Measurements from ENCODE around the gene KIF19. TPM values are rescaled to one million over a fixed set of nuclear protein-coding genes. Genes with fewer than 3 reads are reported as not detected.

The KIF19 gene
- polyA plus RNA-seq, 1 donor from 2014 or later, result 0.33 TPM

DNA sequence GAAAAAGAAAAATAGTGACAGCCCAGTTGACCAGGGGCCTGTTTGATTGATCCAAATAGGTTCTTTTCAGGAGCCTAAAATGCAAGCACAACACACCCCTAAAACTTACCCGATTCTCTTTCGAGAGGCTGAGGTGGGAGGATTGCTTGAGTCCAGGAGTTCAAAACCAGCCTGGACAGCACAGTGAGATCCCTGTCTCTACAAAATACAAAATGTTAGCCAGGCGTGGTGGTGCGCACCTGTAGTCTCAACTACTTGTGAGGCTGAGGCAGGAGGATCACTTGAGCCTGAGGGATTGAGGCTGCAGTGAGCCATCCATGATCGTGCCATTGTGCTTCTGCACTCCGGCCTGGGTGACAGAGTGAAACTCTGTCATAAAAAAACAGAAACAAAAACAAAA is 1.5 kb upstream of the KIF19 start:
- Mint-ChIP-seq H3K4me3 (peak overlapping the region in 1 of 4 donors; percentile 17), H3K9me3 (no peaks in the 10 kb centered on the region), H3K27ac (no peak overlapping the region), H3K36me3 (peaks cover 4% of the 10 kb centered on the region), H3K4me1 (peaks cover 4 to 5% (median 4%) of the 10 kb centered on the region in 3 donors), H3K27me3 (peaks cover 53% of the 10 kb centered on the region)

DNA sequence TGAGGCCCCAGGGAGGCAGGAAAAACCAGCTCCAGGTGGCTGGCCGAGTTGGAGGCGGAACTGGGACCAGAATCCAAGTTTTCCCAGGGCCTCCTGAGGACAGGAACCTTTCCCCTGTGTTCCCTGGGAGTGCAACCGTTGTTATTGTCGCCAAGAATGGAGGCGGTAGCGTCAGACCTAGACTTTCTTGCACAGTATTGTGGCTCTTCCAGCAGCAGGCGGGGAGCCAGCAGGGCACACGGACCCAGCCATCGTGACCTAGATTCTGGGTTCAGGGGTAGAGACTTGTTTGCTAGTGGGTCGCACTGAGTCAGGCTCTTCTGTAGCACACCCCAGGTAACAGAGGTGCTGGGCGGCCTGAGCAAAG is 667 bp upstream of the KIF19 start:
- Mint-ChIP-seq H3K9me3 (no peaks in the 10 kb centered on the region), H3K4me1 (peaks cover 4 to 5% (median 4%) of the 10 kb centered on the region in 3 donors), H3K4me3 (peak overlapping the region in 2 of 4 donors; percentile 67), H3K27me3 (peaks cover 53% of the 10 kb centered on the region), H3K36me3 (peaks cover 4% of the 10 kb centered on the region), H3K27ac (no peak overlapping the region)

DNA sequence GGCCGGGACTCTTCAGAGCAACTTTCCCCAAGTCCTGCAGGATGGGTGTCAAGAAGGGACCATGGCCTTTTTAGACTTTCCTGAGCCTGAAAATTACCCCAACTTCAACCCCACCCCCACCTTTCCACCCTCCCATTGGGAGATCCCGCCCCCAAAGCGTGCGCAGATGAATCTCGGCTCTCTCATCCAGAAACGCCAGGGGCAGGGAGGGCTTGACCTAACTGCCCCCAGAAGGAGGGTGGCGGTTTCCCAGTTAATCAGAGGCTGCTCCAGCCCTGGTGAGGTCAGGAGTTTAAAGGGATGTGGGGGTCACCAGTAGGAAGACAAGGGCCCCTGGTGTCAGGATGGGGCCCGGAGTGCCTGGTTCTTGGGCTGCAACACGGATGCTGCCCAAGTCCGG is 480 bp downstream of the KIF19 start:
- peaks cover 48% of the 10 kb centered on the region for H3K27me3 Mint-ChIP-seq
- H3K27ac Mint-ChIP-seq, result no peak overlapping the region
- peaks cover 4% of the 10 kb centered on the region for H3K36me3 Mint-ChIP-seq
- H3K4me1 Mint-ChIP-seq, result peaks cover 4 to 5% (median 4%) of the 10 kb centered on the region in 3 donors
- no peaks in the 10 kb centered on the region for H3K9me3 Mint-ChIP-seq
- no peak overlapping the region for H3K4me3 Mint-ChIP-seq

DNA sequence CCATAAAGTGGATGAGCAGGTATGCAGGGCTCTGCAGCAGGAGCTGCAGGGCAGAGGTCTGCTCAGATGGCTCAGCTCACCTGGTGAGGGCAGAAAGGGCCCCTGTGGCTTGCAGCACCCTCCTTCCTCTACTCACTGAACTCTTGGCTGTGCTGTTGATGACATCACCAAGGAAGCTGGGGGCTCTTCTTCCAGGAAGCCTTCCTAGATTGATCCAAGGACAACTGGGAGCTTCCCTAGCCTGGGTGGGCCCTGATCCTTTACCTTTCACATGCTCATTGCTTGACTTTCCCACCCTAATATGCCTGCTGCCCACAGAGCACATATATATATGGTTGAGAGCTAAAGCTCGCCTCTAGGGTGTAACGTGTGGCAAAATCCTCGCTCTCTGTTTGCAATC is 2.5 kb downstream of the KIF19 start:
- Mint-ChIP-seq H3K36me3 (peaks cover 2% of the 10 kb centered on the region), H3K4me3 (no peak overlapping the region), H3K4me1 (peaks cover 1 to 5% (median 4%) of the 10 kb centered on the region in 3 donors), H3K27me3 (peaks cover 39% of the 10 kb centered on the region), H3K27ac (no peak overlapping the region), H3K9me3 (no peaks in the 10 kb centered on the region)

- Mint-ChIP-seq H3K4me1 (peaks cover 0 to 5% (median 4%) of the 10 kb centered on the region in 3 donors), H3K4me3 (peak overlapping the region in 2 of 4 donors; percentile 2 to 12), H3K27ac (no peak overlapping the region), H3K36me3 (no peaks in the 10 kb centered on the region), H3K9me3 (no peaks in the 10 kb centered on the region), H3K27me3 (peaks cover 35% of the 10 kb centered on the region)
Observed at GRCh38 chr17:74329378-74329777, 3.4 kb downstream of the KIF19 start.

GRCh38 chr17:74330446-74330845 is 4.4 kb downstream of the KIF19 start:
- Mint-ChIP-seq H3K9me3 (no peaks in the 10 kb centered on the region), H3K36me3 (no peaks in the 10 kb centered on the region), H3K4me1 (peaks cover 0 to under 1% (median under 1%) of the 10 kb centered on the region in 3 donors), H3K27me3 (peaks cover 25% of the 10 kb centered on the region), H3K4me3 (no peak overlapping the region), H3K27ac (no peak overlapping the region)

DNA sequence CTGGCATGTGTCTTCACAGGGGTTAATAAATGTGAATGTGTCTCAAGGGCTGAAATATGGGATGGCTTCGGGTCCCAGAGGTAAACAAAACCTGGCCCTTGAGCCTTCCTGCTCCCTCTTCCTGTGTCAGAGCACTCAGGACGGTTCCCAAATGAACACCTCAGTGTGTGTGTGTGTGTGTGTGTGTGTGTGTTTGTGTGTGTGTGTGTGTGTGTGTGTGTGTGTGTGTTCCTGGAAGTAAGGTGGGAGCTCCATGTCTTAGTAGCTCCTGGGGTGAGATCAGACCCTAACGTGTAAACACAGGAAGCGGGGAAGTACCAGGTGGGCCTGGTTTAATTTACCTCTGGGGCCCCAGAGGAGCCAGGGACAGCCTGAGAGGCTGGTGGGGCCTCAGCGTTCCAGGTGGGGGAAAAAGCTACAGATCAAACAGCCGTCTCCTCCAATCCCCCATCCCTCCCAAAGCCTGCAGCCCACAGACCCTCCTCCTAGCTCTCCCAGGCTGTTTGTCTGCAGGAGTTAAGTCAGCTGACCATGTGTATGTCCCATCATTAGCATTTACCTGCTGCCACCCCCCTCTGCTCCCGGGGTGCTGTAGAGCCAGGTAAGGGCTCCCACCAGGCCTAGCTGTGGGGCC is 6.1 kb downstream of the KIF19 start:
- Mint-ChIP-seq H3K27me3 (peaks cover 13% of the 10 kb centered on the region), H3K4me1 (no peaks in the 10 kb centered on the region), H3K36me3 (no peaks in the 10 kb centered on the region), H3K9me3 (peaks cover 0 to 2% (median 0%) of the 10 kb centered on the region in 3 donors), H3K4me3 (no peak overlapping the region), H3K27ac (no peak overlapping the region)

GRCh38 chr17:74332763-74333283 is 6.8 kb downstream of the KIF19 start:
- Mint-ChIP-seq H3K27ac (no peak overlapping the region), H3K36me3 (no peaks in the 10 kb centered on the region), H3K4me1 (no peaks in the 10 kb centered on the region), H3K27me3 (peaks cover 10% of the 10 kb centered on the region), H3K4me3 (no peak overlapping the region), H3K9me3 (peaks cover 0 to 2% (median 0%) of the 10 kb centered on the region in 3 donors)

- H3K4me3 Mint-ChIP-seq, result no peak overlapping the region
- no peaks in the 10 kb centered on the region for H3K4me1 Mint-ChIP-seq
- peaks cover 11% of the 10 kb centered on the region for H3K27me3 Mint-ChIP-seq
- peaks cover 0 to 2% (median 0%) of the 10 kb centered on the region in 3 donors for H3K9me3 Mint-ChIP-seq
- no peaks in the 10 kb centered on the region for H3K36me3 Mint-ChIP-seq
- H3K27ac Mint-ChIP-seq, result no peak overlapping the region
Observed at GRCh38 chr17:74334393-74335039, 8.5 kb downstream of the KIF19 start.

GRCh38 chr17:74335529-74336062 is 9.6 kb downstream of the KIF19 start:
- Mint-ChIP-seq H3K27me3 (peaks cover 14% of the 10 kb centered on the region), H3K4me1 (no peaks in the 10 kb centered on the region), H3K4me3 (no peak overlapping the region), H3K9me3 (peaks cover 0 to 2% (median 0%) of the 10 kb centered on the region in 3 donors), H3K27ac (no peak overlapping the region), H3K36me3 (no peaks in the 10 kb centered on the region)

DNA sequence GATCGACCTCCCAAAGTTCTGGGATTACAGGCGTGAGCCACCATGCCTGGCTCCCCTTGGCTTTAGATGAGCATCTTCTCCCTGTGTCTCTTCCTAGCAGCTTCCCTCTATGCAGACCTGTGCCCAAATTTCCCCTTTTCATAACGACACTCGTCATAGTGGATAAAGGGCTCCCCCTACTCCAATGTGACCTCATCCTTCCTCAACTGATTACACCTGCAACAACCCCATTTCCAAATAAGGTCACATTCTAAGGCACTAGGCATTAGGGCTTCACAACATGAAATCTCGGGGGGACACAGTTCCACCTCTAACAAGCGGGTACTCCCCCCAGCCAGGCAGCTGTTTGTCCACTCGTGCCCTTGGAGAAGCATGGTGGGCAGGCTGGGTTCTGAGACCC is 10.3 kb downstream of the KIF19 start:
- Mint-ChIP-seq H3K4me3 (no peak overlapping the region), H3K36me3 (no peaks in the 10 kb centered on the region), H3K4me1 (no peaks in the 10 kb centered on the region), H3K9me3 (peaks cover 0 to 2% (median 0%) of the 10 kb centered on the region in 3 donors), H3K27ac (no peak overlapping the region), H3K27me3 (peaks cover 13% of the 10 kb centered on the region)

GRCh38 chr17:74337834-74338500 is 11.9 kb downstream of the KIF19 start:
- peaks cover 0 to 2% (median 0%) of the 10 kb centered on the region in 3 donors for H3K9me3 Mint-ChIP-seq
- H3K4me3 Mint-ChIP-seq, result no peak overlapping the region
- no peak overlapping the region for H3K27ac Mint-ChIP-seq
- no peaks in the 10 kb centered on the region for H3K4me1 Mint-ChIP-seq
- H3K27me3 Mint-ChIP-seq, result peaks cover 12% of the 10 kb centered on the region
- no peaks in the 10 kb centered on the region for H3K36me3 Mint-ChIP-seq

- Mint-ChIP-seq H3K36me3 (no peaks in the 10 kb centered on the region), H3K9me3 (peaks cover 0 to 2% (median 0%) of the 10 kb centered on the region in 3 donors), H3K27ac (no peak overlapping the region), H3K4me3 (no peak overlapping the region), H3K27me3 (peaks cover 12% of the 10 kb centered on the region), H3K4me1 (no peaks in the 10 kb centered on the region)
Observed at GRCh38 chr17:74339537-74340195, 13.6 kb downstream of the KIF19 start.

GRCh38 chr17:74340470-74341023 is 14.5 kb downstream of the KIF19 start:
- Mint-ChIP-seq H3K4me3 (no peak overlapping the region), H3K27ac (no peak overlapping the region), H3K36me3 (no peaks in the 10 kb centered on the region), H3K27me3 (peaks cover 18% of the 10 kb centered on the region), H3K4me1 (no peaks in the 10 kb centered on the region), H3K9me3 (peaks cover 0 to 2% (median 0%) of the 10 kb centered on the region in 3 donors)

Data from IgD-negative memory B cell (primary cell).